ENCODE measurements around the gene ZFP57. TPM values are rescaled to one million over a fixed set of nuclear protein-coding genes. Genes with fewer than 3 reads are reported as not detected.

Gene ZFP57
- total RNA-seq, 2 experiments from 2014 or later, result 14.1 to 16.1 TPM

- CTCF ChIA-PET, result interaction anchor here (1.0 to 1.5 kb wide), 4 partner anchors 10 to 16 kb away, joined by 3 to 9 read pairs (median 4); no protein-coding TSS in a partner anchor
Measured at GRCh38 chr6:29637247-29637646, 43.7 kb downstream of the ZFP57 start.

GRCh38 chr6:29633534-29633905 lies 47.4 kb downstream of the ZFP57 start:
- Mint-ChIP-seq H3K36me3 (no peaks in the 10 kb centered on the region), H3K27ac (no peak overlapping the region), H3K4me1 (peaks cover 27% of the 10 kb centered on the region), H3K27me3 (peaks cover 41% of the 10 kb centered on the region), H3K9me3 (ENCODE audit: low read depth) (no peaks in the 10 kb centered on the region), H3K4me3 (peak overlapping the region; percentile 76)
- ATAC-seq, result no peak
- DNase-seq, result no peak
- CTCF ChIA-PET, result interaction anchor here (0.5 to 2.3 kb wide), 6 partner anchors 11 to 27 kb away, joined by 3 to 21 read pairs (median 5); no protein-coding TSS in a partner anchor

More at GRCh38 chr6:29637247-29637646, 43.7 kb downstream of the ZFP57 start:
- H3K27ac Mint-ChIP-seq, result no peak overlapping the region
- no peaks in the 10 kb centered on the region for H3K36me3 Mint-ChIP-seq
- no peak for ATAC-seq
- peaks cover 12% of the 10 kb centered on the region for H3K27me3 Mint-ChIP-seq
- no peak overlapping the region for H3K4me3 Mint-ChIP-seq
- H3K9me3 Mint-ChIP-seq (ENCODE audit: low read depth), result no peaks in the 10 kb centered on the region
- H3K4me1 Mint-ChIP-seq, result peaks cover 13% of the 10 kb centered on the region
- DNase-seq, result no peak

DNA sequence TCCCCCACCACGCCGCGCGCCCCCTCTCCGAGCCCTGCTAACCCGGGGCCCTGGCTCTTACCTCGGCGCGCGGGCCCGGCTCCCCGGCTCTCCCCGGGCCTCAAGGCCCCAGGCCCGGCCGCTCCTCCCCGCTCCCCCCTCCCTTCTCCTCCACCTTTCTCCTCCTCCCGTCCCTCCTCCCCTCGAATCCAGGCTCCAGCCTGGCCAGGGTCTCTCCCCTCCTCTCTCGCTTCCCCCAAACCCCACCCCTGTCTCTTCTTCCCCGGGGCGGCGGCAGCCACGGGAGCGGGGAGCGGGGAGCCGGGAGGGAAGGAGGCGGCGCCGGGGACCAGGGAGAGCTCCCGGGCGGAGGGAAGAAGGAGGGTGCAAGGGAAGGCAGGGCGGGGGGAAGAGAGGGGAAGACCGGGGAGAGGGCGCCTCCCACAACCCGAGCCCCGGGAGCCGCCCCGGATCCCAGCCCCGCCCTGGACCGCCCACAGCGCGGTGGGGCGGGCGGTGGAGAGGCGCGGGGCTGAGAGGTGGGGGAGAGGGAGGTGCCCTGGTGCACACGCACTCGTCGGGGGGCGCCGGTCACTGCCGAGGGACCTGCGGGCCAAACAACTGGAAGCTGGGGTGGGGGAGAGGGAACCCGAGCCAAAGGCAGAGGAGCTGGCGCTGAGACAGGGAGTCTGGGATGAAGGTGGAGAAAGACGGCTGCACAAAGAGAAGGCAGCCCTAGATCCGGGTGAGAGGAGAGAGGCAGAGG lies 48.0 kb downstream of the ZFP57 start, which contains the start of gene GABBR1:
Gene GABBR1, minus strand, starts transcription at position 395 of the 745 bp plus-strand sequence. CDS start 798 bp downstream, outside the sequence.
- ATAC-seq (peak; percentile 81), DNase-seq (peak; percentile 71)
- no peaks in the 10 kb centered on the region for H3K9me3 Mint-ChIP-seq (ENCODE audit: low read depth)
- H3K27ac Mint-ChIP-seq, result no peak within 1 kb of the TSS
- CTCF ChIA-PET, result interaction anchor here (1.2 to 2.3 kb wide), 5 partner anchors 11 to 21 kb away, joined by 4 to 21 read pairs (median 6); no protein-coding TSS in a partner anchor
- H3K4me1 Mint-ChIP-seq, result peaks cover 29% of the 10 kb centered on the region
- H3K27me3 Mint-ChIP-seq, result peaks cover 41% of the 10 kb centered on the region
- H3K36me3 Mint-ChIP-seq, result no peaks in the 10 kb centered on the region
- peak within 1 kb of the TSS; percentile 76 for H3K4me3 Mint-ChIP-seq

DNA sequence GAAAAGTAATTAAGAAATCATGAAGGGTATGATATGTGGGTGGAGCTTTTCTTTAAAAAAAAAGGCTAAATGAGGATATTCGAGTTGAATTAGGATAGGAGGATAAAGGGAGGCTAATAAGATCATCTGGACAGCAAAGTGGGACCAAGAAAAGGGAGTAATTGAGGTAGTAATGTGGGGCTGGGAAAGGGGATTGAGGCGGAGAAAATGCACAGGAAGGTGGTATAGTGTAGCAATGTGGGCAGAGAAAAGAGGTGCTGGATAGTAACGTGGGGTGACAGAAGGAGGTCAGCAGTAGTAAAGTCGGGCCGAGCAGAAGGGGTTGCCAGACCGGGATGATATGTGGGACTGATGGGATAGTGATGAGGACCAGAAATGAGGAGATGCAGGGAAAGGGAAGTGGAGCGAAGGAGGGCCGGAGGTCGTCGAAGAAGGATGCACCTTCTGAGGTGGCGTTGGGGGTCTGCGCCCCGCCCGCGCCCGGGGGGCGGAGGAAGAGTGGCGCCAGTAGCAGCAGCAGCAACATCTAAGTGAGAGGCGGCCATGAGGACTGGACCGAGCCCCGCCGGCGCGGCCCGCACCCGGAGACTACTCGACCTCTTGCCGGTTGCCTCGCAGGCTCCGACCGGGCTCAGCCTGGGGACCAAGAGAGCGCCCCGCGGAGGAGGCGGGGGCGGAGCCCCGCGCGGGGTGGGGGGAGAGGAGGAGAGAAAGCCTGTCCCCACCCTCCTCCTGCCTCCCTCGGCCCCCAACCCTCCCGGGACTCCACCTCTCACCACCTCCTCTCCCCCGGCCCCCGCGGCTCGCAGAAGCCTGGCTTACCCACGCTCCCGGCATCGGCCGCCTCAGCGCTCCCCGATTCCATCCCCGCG lies 48.9 kb downstream of the ZFP57 start:
- CTCF ChIA-PET, result interaction anchor here (1.3 to 3.7 kb wide), 4 partner anchors 16 to 22 kb away, joined by 6 to 21 read pairs (median 14); no protein-coding TSS in a partner anchor
- Mint-ChIP-seq H3K27ac (no peak overlapping the region), H3K4me1 (peaks cover 29% of the 10 kb centered on the region), H3K4me3 (peak overlapping the region; percentile 76), H3K36me3 (no peaks in the 10 kb centered on the region), H3K27me3 (peaks cover 42% of the 10 kb centered on the region), H3K9me3 (ENCODE audit: low read depth) (no peaks in the 10 kb centered on the region)
- peak; percentile 56 for ATAC-seq
- peak; percentile 62 for DNase-seq

DNA sequence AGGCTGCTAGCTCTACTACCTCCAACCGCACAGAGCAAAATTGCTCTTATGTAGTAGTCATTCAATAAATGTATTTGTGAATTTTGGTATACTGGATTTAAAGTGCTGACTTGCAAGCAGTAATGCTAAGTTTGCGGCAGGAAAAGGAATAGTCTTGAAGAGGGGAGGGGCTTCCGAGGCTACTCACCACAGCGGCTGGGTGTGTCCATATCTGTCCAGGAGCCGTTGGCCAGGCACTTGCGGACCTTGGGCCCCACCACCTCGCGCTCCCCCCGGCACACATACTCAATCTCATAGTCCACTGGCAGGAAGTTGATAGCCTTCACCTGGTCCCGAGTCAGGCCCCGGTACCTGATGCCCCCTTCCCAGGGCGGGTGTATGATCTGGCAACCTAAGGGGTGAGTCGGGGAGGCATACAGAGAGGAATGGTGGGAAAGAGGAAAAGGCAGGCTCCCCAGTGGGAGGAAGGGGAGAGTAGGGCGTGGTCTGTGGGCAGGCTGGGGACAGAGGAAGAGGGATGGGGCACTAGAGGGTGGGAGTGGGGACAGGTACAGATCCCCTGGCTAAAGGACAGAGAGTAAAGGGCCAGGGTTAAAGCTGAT lies 49.6 kb downstream of the ZFP57 start:
- DNase-seq, result no peak
- peaks cover 48% of the 10 kb centered on the region for H3K27me3 Mint-ChIP-seq
- no peak overlapping the region for H3K27ac Mint-ChIP-seq
- CTCF ChIA-PET, result interaction anchor here (1.9 to 3.7 kb wide), 2 partner anchors 19 to 22 kb away, joined by 8 to 19 read pairs; no protein-coding TSS in a partner anchor
- peaks cover 29% of the 10 kb centered on the region for H3K4me1 Mint-ChIP-seq
- no peaks in the 10 kb centered on the region for H3K36me3 Mint-ChIP-seq
- ATAC-seq, result no peak
- H3K9me3 Mint-ChIP-seq (ENCODE audit: low read depth), result no peaks in the 10 kb centered on the region
- peak overlapping the region; percentile 76 for H3K4me3 Mint-ChIP-seq

DNA sequence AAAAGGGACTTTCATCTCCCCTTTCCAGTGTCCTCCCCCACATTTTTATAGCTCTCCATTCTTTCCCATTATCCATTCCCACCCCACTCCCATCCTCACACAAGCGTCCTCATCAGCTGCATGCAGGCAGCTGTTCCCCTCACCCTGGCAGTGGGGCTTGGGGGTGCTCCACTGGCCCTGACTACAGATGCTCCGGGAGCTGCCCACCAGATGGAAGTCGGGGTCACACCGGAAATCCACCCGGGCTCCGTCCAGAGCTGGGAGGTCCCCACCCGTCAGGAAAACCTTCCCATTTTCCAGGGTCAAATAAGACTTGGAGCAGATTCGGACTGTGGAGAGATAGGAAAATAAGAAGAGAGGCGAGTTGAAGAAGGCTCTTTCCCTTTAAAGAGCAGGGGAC lies 50.6 kb downstream of the ZFP57 start:
- H3K4me1 Mint-ChIP-seq, result peaks cover 29% of the 10 kb centered on the region
- ATAC-seq, result no peak
- H3K27me3 Mint-ChIP-seq, result peaks cover 56% of the 10 kb centered on the region

DNA sequence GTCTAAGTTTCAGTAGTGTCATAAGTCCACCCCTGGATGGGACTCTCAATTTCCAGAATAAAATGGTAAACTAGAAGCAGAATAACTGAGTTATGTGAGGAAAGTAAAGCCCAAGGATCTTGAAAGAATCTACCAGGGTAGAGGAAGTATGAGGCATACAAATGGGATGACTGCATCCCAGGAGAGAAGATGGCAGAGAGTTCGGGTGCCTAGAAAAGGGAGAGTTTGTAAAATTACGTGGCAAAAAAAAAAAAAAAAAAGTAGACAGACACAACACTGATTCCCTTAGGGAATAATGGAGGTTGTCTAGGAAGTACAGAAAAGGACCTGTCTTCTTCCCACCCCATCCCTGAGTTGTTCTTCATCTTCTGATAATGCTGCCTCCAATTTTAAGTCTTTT lies 51.4 kb downstream of the ZFP57 start:
- H3K4me3 Mint-ChIP-seq, result no peak overlapping the region
- ATAC-seq (no peak), DNase-seq (no peak)
- peaks cover 56% of the 10 kb centered on the region for H3K27me3 Mint-ChIP-seq
- no peak overlapping the region for H3K27ac Mint-ChIP-seq
- peaks cover 29% of the 10 kb centered on the region for H3K4me1 Mint-ChIP-seq
- H3K9me3 Mint-ChIP-seq (ENCODE audit: low read depth), result no peaks in the 10 kb centered on the region
- CTCF ChIA-PET, result interaction anchor here (1.9 to 3.7 kb wide), 4 partner anchors 12 to 24 kb away, joined by 8 to 20 read pairs (median 14); no protein-coding TSS in a partner anchor
- no peaks in the 10 kb centered on the region for H3K36me3 Mint-ChIP-seq

More for the DNA sequence above, 50.6 kb downstream of the ZFP57 start:
- no peaks in the 10 kb centered on the region for H3K9me3 Mint-ChIP-seq (ENCODE audit: low read depth)
- no peak overlapping the region for H3K27ac Mint-ChIP-seq
- H3K4me3 Mint-ChIP-seq, result no peak overlapping the region
- DNase-seq, result no peak
- H3K36me3 Mint-ChIP-seq, result no peaks in the 10 kb centered on the region
- CTCF ChIA-PET, result interaction anchor here (1.9 to 3.7 kb wide), 3 partner anchors 13 to 23 kb away, joined by 8 to 19 read pairs (median 9); no protein-coding TSS in a partner anchor

DNA sequence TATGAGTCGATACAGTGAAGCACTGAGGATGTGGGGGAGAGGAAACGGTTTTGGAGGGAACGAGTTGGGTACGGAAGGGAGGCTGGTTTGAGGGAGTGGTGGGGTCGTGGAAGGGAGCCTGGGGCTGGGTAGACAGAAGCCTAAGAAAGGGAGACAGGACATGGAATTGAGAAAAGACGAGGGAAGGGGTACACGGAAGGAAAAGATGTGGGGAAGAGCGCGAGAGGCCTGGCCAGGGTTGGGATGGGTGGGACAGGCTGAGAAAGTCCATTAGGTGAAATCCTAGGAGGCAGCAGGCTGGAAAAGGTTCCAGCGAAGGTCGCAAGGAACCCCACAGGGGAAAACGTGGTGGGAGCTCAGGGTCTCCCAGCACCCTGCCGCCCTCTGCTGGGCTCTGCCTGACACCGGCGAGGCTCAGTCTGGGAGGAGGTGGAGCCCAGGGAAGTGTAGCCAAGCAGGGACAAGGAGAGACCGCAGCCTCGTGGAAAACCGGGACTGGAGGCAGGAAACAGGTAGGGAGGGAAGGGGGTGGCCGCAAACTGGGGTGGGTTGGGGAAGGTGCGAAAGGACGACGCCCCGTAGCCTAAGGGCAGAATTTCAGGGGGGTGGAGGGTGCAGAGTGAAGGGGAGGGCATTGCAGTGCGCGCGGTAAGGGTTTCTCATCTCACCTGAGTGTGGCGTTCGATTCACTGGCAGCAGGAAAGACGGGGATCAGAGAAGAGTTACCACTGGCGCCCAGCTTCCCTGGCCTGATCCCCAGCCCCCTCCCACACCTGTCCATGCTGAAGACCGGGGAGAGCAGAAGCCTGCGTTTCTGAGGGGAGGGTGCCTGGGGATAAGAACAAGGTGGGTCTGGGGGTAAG lies 52.3 kb downstream of the ZFP57 start:
- Mint-ChIP-seq H3K27me3 (peaks cover 50% of the 10 kb centered on the region), H3K27ac (peak overlapping the region; percentile 44), H3K4me1 (peaks cover 29% of the 10 kb centered on the region), H3K36me3 (no peaks in the 10 kb centered on the region), H3K9me3 (ENCODE audit: low read depth) (no peaks in the 10 kb centered on the region), H3K4me3 (peak overlapping the region; percentile 72)
- ATAC-seq, result peak; percentile 60
- CTCF ChIA-PET, result interaction anchor here (0.8 to 3.7 kb wide), 4 partner anchors 11 to 25 kb away, joined by 4 to 20 read pairs (median 14); no protein-coding TSS in a partner anchor
- peak; percentile 67 for DNase-seq

- H3K4me1 Mint-ChIP-seq, result peaks cover 24% of the 10 kb centered on the region
- peak overlapping the region; percentile 72 for H3K4me3 Mint-ChIP-seq
- CTCF ChIA-PET, result interaction anchor here (0.8 to 3.3 kb wide), 5 partner anchors 10 to 24 kb away, joined by 3 to 20 read pairs (median 4); no protein-coding TSS in a partner anchor
- H3K27ac Mint-ChIP-seq, result peak overlapping the region; percentile 44
- H3K9me3 Mint-ChIP-seq (ENCODE audit: low read depth), result no peaks in the 10 kb centered on the region
- ATAC-seq, result peak; percentile 13
- peak; percentile 51 for DNase-seq
- H3K36me3 Mint-ChIP-seq, result no peaks in the 10 kb centered on the region
- H3K27me3 Mint-ChIP-seq, result peaks cover 45% of the 10 kb centered on the region
Measured at GRCh38 chr6:29627755-29628418, 53.1 kb downstream of the ZFP57 start.

GRCh38 chr6:29626948-29627754 lies 53.8 kb downstream of the ZFP57 start:
- CTCF ChIA-PET, result interaction anchor here (1.3 to 3.3 kb wide), 3 partner anchors 13 to 25 kb away, joined by 3 to 20 read pairs (median 3); no protein-coding TSS in a partner anchor
- no peak for ATAC-seq
- peaks cover 44% of the 10 kb centered on the region for H3K27me3 Mint-ChIP-seq
- H3K27ac Mint-ChIP-seq, result no peak overlapping the region
- H3K4me1 Mint-ChIP-seq, result peaks cover 23% of the 10 kb centered on the region
- no peak for DNase-seq
- no peaks in the 10 kb centered on the region for H3K9me3 Mint-ChIP-seq (ENCODE audit: low read depth)
- H3K36me3 Mint-ChIP-seq, result no peaks in the 10 kb centered on the region
- peak overlapping the region; percentile 42 for H3K4me3 Mint-ChIP-seq

All from activated CD8-positive, alpha-beta memory T cell treated with anti-CD3 and anti-CD28 coated beads, Interleukin-2, amount 10 ng/mL, durations not matched to agents 7 days and 5 days (primary cell).